NCI-H2107 treated with DMSO at 0.1 percent for 48 hours (cell line): Measurements from ENCODE around the gene WDR31.
A peak's percentile ranks its signal among the peaks of the same experiment; 100 is the strongest.
"Not testable (repeated sequence)": the region's sequence is repeated elsewhere in the genome, so short reads cannot be mapped to it uniquely, and the experiment has no call there.

Source experiments
- DNase-seq: peaks from one replicate; lab custom pipeline; 2025; ENCODE audit not compliant: unreplicated experiment; lab: John Stamatoyannopoulos, UW

WDR31 gene

DNA sequence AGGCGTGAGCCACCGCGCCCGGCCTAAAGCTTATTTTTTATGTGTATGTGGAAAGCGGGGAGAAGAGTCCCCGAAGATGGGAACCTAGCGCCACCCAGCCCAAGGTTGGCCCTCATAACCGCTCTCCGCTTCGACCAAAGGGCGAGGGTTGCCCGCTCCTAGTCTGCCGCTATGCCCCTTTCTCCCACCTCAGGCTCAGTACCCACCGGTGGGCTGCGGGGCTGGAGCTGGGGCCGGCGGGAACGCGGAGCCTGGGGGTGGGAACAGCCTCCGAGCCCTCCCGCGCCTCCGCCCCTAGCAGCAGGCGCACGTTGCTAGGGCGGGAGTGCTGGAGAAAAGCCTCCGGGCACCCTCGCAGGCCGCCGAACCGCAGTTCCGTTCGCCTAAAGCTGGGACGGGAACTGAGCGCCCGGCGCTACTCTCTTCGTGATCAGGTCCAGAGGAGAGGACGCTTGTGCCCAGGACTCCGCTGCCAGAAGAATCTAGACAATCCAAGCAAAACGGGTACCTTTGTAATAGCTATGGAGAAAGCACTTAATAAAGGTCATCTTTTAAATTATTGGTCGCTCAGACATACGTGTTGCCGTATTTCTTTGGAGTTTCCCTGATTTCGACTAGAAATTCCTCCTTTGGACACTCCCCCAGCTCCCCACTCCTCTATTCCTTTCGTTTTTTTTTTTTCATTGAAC lies at the start of gene WDR31:
TSS of gene WDR31 (minus strand) at position 265 of the 689 bp plus-strand sequence. CDS start 8,253 bp downstream, outside the sequence.
- DNase-seq = peak; percentile 41

DNA sequence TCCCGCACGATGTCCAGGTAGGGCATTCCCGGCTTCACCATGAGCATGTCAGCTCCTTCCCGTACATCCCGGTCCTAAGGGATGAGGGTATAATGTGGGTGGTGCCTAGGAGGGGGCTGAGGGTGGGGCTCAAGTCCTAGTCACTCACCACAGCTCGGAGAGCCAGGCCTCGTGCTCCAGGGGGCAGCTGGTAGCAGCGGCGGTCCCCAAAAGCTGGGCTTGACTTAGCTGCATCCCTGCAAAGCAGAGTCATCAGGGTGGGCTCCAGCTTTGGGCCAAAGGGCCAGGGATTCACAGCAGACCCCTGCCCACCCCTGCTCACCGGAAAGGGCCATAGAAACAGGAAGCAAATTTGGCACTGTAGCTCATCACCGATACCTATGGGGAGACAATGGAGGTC lies 49.4 kb upstream of the WDR31 start:
- no peak for DNase-seq

- DNase-seq = no peak
Measured at GRCh38 chr9:113388833-113389232, 48.8 kb upstream of the WDR31 start.

- no peak for DNase-seq
Measured at GRCh38 chr9:113387560-113388230, 47.6 kb upstream of the WDR31 start.

- DNase-seq = no peak
Measured at GRCh38 chr9:113386571-113387393, 46.7 kb upstream of the WDR31 start.

DNA sequence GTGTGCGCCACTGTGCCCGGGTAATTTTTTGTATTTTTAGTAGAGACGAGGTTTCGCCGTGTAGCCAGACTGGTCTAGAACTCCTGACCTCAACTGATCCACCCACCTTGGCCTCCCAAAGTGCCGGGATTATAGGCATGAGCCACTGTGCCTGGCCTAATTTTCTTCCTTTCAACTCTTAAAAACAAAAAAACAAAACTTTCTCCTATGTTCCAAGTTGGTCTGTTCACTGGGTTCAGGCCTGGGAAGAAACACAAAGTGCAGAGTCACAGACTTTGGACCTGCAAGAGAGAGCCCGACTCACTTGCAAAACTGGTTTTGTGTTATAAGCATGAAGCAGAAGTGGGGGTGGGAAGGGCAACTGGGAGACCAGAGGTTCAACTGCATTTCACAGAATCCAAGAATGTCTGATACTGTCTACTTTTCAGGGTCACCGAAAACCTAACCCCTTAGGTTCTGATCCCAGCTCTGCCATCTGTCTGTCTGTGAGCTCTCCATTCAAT lies 41.9 kb upstream of the WDR31 start:
- no peak for DNase-seq

DNA sequence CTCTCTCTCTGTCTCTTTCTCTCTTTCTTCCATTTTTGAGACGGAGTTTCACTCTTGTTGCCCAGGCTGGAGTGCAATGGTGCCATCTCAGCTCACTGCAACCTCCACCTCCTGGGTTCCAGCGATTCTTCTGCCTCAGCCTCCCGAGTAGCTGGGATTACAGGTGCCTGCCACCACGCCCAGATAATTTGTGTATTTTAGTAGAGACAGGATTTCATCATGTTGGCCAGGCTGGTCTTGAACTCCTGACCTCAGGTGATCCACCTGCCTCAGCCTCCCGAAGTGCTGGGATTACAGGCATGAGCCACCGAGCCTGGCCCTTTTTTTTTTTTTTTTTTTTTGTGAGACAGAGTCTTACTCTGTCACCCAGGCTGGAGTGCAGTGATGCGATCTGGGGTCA lies 41.4 kb upstream of the WDR31 start:
- not testable (repeated sequence) for DNase-seq

- DNase-seq = no peak
Measured at GRCh38 chr9:113380869-113381378, 40.8 kb upstream of the WDR31 start.

- DNase-seq = not testable (repeated sequence)
Measured at GRCh38 chr9:113379829-113380210, 39.7 kb upstream of the WDR31 start.

DNA sequence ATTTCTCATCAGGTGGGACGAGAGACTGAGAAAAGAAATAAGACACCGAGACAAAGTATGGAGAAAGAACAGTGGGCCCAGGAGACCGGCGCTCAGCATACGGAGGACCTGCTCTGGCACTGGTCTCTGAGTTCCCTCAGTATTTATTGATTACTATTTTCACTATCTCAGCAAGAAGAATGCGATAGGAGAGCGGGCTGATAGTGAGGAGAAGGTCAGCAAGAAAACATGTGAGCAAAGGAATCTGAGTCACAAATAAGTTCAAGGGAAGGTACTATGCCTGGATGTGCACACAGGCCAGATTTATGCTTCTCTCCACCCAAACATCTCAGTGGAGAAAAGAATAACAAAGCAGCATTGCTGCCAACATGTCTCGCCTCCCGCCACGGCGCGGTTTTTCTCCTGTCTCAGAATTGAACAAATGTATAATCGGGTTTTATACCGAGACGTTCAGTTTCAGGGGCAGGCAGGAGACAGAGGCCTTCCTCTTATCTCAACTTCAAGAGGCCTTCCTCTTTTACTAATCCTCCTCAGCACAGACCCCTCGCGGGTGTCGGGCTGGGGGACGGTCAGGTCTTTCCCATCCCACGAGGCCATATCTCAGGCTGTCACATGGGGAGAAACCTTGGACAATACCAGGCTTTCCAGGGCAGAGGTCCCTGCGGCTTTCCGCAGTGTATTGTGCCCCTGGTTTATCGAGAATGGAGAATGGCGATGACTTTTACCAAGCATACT lies 39.2 kb upstream of the WDR31 start:
- DNase-seq = not testable (repeated sequence)

DNA sequence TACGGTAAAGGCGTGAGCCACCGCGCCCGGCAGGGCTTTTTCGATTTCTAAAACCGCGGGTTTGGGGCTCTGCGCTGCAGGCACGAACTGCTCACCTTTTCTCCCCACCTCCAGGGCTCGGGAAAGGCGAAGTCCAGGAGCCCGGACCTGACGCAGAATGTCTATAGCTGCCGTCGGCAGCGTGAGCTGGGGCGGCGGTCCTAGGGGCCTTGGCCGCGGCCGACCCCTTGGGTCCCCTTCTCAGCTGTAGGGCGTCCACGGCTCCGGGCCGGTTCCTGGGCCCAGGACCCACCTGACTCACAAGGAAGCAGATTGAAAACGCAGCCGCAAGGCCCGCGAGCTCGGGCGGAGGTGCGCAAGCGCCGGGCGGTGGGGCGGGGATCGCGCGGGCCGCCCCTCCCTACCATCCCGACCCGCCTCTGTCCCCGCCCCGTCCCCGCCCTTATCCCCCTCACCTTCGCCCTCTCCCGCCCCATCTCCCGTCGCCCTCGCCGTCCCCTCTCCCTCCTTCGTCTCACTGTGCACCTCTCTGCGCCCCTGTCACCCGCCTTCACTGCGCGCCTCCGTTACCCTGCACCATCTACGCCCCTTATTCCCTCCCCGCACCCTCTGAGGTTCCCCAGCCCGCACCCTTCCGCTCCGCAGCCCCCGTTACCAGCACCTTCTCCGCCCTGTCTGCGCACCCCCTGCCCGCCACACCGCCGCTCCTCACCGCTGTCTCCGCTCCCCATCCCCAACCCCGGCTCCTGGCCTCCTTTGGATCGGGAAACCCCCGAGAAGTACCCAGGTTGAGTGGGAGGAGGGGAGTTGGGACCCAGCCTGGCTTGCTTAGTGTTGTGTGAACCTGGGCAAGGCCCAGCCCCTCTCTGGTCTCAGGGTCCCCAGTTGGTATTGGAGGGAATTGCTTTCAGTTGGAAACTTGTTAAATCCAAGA lies 36.8 kb upstream of the WDR31 start, which contains the start of gene HDHD3:
TSS of gene HDHD3 (minus strand) at position 353 of the 934 bp plus-strand sequence. CDS start 2,632 bp downstream, outside the sequence.
- peak; percentile 24 for DNase-seq

GRCh38 chr9:113375057-113376023 lies 35.3 kb upstream of the WDR31 start:
- DNase-seq = no peak

DNA sequence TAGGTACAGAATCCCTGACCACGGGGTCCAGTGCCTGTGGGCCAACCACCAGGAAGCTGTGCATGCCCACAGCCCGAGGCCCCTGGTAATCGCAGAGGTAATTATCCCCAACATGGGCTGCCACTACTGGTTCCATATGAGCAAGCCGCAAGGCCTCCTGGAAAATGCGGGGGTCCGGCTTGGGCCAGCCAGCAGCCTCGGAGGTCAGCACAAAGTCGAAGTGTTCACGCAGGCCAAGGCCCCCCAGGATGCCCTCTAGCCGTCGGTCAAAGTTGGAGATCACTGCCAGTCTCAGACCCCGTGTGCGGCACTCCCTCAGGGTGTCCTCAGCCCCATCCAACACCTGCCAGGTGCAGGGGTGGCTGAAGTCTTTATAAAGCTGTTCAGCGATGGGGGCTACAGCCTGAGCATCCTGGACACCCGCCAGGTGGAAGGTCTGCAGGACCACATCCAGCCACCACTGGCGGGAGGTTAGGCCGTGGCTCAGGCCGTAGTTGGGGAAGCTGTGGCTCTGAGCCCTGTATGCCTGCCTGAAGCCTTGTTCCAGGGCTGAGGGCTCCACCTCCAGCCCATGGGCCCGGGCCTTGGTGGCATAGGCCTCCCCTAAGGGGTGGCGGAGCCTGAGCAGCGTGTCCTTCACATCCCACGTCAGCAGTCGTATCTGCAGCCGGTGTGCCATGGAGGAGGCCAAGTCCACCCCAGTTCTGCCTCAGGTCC lies 33.8 kb upstream of the WDR31 start:
- no peak for DNase-seq

- no peak for DNase-seq
Measured at GRCh38 chr9:113373256-113373655, 33.2 kb upstream of the WDR31 start.

GRCh38 chr9:113372059-113372458 lies 32.0 kb upstream of the WDR31 start:
- DNase-seq = no peak

DNA sequence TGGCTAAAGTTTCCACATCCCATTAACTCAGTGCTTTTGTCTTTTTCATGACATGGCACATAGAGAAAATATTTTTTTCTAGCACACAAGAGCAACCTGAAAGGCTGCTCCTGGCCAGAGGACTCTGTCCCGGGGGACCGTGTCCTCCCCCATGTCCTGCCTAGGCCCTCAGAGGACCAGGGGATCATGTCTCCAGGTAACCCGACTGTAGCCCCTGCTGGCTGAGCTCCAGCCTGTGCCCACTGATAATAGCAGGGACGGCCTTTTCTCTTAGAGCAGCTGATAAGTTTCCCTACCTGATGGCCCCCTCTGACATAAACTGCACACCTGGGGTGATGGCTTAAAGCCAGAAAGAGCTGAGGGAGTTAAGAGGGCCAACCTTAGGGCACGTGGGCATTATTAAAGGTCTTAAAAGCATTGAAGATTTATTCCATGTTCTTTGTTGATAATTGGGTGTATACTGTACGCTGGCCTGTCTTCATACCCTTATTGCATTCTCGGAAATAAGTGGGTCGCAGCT lies 30.8 kb upstream of the WDR31 start:
- peak; percentile 46 for DNase-seq

DNA sequence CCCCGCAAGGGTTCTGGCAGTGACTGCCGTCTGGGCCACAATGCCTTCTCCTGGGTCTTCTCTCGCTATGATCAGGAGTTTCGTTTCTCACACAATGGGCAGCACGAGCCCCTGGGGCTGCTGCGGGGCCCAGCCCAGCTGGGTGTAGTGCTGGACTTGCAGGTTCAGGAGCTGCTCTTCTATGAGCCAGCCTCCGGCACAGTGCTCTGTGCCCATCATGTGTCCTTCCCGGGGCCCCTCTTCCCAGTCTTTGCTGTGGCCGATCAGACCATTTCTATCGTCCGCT lies 29.7 kb upstream of the WDR31 start:
- DNase-seq = no peak
